GM21723 (cell line): ENCODE data around the gene RELA.

Experiments
- ATAC-seq: cut with Tn5 transposase; IDR thresholded peaks from one replicate; pipeline ENCODE4 v1.9.1; 2021; ENCODE audit warnings: mild to moderate bottlenecking, moderate library complexity; ENCODE audit not compliant: unreplicated experiment

Gene RELA

DNA sequence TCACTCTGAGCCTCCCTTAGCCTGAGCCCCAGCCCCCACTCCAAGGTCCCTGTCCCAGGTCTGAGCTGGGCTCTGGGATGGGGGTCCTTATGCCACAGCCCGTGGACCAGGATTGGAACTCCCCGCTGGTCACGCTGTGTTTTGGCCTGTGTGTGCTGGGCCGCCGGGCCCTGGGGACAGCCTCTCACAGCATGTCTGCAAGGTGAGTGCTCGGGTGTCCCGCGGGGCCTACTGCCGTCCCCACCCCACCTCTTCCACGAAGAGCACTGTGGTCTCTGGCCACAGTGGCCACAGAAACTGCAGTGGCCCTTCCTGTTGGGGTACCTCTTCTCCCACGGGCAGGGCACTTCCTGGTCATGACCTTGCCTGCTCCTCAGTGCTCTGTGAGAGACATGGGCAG, 28.3 kb downstream of the RELA start:
- no peak for ATAC-seq

DNA sequence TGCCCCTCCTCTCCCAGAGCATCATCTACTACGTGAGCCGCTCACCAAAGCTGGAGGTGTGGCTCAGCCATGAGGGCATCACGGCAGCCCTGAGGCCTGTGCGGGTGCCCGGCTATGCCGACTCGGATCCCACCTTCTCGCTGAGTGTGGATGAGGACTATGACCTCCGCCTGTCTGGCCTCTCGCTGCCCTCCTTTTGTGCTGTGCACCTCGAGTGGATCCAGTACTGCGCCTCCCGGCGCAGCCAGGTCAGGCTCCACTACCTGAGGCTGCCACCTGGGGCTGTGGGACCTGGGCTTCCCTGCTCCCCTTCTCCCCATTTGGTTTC, 28.6 kb downstream of the RELA start:
- no peak for ATAC-seq

DNA sequence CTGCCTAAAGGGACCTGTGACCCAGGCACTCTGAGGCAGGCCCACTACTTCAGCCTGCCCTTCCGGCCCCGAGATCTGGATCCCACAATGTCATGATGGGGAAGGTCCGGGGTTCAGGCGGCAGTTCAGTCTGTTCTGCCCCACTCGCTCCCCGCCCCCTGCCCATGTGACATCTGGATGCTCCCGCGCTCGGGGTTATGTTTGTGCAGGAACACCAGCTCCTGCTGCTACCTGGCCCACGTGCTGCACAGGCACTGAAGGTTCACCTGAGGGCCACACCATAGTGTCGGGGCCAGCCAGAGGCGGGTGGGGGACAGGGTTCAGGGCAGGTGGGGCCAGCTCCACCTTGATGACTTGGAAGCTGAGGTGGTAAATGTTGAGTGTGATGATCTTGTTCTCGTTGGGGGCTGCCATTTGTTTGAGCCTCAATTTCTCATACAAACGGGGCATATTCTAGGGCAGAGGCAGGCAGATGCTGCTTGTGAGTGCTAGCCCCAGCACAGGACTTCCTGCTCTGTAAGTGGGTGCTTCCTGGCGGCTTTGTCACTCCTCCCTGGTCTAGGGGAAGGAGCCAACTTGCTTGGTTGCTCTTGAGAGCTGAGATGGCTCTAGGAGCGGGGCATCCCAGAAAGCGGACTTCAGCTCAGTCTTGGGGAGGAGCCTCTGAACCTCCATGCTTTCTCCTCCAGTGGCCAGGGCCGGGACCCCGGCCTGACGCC, 29.2 kb downstream of the RELA start:
- ATAC-seq = no peak

DNA sequence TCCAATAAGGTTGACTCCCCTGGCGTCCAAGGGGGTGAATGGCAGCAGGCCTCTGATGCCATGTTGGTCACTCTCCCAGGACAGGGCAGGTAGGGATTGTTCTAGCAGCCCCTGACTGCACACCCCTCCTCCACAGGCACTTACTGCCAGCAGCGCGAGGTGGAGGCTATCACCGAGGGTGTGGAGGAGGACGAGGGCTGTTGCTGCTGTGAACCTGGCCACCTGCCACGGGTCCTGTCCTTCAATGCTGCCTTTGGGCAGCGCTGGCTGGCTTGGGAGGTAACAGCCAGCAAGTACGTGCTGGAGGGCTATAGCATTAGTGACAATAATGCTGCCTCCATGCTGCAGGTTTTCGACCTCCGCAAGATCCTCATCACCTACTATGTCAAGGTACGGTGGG, 32.5 kb downstream of the RELA start:
- ATAC-seq = no peak

DNA sequence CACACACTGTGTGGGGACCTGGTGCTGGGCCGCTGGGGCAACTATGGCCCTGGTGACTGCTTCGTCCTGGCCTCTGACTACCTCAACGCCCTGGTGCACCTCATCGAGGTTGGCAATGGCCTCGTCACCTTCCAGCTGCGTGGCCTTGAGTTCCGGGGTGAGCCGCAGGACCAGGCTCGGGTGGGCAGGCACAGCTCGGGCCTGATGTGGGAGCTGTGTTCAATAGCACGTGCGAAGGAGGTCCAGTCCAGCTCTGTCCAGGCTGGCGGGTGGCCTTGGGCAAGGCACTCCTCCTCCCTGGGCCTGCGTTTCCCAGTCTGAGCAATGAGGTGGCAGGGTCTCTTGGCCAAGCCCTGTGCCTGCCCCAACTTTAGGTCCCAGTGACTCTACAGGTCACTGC, 33.1 kb downstream of the RELA start:
- ATAC-seq = no peak

DNA sequence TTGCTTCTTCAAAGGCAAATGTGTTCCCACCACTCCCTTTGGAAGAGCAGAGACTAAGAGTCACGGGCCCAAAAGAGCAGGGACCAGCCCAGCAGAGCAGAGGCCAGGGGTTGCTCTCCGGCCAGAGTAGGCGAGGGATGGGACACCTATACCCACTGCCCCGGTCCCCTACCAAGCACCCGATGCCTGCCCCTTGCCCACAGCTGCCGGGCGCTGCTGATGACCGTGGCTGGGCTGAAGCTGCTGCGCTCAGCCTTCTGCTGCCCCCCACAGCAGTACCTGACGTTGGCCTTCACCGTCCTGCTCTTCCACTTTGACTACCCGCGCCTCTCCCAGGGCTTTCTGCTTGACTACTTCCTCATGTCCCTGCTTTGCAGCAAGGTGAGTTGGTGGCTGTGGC, 35.5 kb downstream of the RELA start:
- ATAC-seq = no peak

DNA sequence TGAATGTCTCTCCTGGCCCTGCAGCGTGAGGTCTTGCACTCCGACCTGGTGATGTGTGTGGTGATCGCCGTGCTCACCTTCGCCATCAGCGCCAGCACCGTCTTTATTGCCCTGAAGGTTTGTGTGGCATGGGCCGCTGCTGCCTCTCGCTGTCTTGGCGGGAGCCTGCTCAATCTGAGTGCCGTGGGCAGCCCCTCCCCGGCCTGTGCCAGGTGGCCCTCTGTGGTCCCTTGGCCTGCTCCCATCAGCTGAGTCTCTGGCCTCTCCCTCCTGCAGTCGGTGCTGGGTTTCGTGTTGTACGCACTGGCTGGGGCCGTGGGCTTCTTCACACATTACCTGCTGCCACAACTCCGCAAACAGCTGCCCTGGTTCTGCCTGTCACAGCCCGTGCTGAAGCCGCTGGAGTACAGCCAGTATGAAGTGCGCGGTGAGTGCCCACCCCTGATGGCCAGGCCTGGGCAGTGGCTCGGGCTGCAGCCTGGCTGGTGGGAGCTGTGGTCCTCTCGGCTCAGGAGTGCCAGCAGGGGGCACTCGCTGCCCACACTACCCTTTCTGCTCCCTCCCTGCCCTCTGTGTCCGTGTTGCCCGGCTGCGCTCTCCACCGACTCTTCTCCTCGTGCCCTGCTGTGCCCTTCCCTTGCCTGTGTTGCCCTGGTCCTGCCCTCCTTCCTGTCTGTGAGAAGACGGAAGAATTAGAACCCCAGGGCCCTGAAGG, 36.9 kb downstream of the RELA start:
- no peak for ATAC-seq

DNA sequence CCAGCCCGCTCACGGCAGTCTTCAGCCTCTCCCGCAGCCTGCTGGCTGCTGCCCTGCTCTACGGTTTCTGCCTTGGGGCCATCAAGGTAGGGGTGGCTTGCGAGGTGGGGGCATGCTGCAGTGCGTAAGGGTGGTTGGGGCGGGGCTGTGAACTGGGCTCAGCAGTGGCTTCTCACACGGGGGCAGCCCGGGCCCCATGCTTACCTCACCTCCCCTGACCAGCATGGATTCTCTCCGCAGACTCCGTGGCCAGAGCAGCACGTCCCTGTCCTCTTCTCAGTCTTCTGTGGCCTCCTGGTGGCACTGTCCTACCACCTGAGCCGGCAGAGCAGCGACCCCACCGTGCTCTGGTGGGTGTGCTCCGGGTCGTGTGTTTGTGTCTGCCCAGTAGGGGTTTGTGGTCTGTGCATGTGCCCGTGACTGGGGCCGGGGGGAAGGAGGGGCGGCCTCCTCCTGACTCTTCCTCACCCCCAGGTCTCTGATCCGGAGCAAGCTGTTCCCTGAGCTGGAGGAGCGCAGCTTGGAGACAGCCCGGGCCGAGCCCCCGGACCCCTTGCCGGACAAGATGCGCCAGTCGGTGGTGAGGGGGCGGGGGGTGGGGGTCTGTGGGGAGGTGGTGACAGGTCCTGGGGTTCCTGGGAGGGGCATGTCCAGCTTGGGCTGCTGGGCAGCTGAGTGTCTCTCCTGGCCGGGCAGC, 37.6 kb downstream of the RELA start:
- ATAC-seq = no peak

DNA sequence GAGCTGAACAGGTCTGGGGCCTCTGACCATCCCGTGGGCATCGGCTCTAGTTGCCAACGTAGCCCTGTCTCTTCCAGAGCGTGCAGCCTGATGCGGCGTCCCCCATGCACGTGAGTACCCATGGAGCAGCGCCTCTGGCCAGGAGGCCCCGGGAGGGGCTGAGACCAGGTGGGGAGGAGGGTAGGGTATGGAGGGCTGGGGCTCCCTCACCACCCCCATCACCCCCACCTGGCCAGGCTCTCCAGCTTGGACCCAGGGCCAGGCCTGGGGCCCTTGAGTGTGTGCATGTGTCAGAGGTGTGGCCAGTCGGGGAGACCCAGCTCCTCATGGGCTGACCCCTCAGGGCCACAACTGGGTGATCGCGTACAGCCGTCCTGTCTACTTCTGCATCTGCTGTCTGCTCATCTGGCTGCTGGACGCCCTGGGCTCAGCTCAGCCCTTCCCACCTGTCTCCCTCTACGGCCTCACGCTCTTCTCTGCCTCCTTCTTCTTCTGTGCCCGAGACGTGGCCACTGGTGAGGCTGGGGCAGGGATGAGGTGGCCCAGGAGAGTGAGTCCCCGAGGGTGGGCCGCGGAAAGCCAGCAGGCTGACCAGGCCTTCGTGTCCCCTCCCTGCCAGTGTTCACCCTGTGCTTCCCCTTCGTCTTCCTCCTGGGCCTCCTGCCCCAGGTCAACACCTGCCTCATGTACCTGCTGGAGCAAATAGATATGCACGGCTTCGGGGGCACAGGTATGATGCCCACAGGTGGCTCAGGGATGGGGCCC, 38.7 kb downstream of the RELA start:
- ATAC-seq = no peak

DNA sequence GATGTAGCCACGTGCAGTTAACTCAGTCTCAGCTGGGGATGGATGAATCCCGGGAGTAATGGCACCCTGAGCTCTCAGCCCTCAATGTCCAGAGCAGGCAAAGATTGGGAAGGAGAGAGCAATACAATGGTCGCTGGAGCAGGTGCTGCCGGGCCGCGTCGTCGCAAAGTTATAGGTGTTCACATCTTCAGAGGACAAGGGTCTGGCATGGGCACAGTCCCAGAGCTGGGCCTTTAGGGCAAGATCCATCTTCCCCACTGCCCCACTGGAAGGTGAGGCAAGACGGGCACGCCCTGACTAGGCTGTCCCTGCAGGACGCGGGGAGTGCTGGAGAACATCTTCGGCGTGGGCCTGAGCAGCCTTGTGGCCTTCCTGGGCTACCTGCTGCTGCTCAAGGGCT, 39.5 kb downstream of the RELA start:
- no peak for ATAC-seq

DNA sequence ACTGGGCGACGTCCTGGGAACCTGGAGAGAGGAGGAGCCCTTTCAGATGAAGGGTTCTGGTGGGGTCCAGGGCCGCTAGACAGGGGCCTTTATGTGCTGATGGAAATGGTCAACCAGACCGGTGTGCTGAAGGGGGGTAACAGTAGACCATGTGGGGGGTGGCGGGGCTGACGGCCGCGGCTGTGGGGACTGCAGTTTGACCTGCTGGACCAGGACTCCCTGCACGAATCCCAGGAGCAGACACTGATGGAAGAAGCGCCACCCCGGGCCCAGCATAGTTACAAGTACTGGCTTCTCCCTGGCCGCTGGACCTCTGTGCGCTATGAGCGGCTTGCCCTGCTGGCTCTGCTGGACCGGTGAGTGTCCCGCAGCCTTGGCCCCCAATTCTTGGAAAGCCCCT, 40.7 kb downstream of the RELA start:
- ATAC-seq = no peak

DNA sequence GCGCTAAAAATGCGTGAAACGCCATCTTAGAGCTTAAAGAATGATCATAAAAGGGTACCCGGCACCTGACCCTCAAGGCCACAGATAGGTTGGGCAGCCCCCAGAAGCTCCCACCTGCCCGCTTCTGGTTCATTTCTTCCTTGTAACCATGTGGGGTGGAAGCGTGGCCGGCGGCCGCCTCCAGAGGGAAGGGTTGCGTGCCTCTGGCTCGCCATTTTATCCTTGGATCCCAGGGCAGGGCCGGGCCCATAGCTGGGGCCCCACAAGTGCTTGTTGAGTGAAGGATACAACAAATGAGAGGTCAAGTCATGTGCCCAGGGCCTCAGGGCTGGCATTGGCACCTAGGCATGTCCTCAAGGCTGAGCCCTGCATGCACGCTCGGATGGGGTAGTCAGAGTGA, 41.3 kb downstream of the RELA start:
- no peak for ATAC-seq

DNA sequence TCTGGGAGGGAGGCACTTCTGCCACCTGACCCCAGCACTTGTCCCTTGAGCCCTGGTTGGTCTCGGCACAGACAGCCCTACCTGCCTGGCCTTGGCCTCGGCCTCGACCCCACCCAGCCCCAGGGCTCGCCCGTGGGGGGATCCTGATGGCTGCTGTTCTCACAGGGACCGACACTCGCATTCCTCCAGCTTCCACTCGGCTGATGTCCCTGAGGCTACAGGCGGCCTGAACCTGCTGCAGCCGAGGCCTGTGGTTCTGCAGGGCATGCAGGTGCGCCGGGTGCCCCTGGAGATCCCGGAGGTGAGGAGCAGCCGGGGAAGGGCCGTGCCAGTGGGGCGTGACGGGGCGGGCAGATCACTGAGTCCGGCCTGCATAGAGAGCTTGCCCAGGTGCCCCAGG, 42.0 kb downstream of the RELA start:
- ATAC-seq = no peak

DNA sequence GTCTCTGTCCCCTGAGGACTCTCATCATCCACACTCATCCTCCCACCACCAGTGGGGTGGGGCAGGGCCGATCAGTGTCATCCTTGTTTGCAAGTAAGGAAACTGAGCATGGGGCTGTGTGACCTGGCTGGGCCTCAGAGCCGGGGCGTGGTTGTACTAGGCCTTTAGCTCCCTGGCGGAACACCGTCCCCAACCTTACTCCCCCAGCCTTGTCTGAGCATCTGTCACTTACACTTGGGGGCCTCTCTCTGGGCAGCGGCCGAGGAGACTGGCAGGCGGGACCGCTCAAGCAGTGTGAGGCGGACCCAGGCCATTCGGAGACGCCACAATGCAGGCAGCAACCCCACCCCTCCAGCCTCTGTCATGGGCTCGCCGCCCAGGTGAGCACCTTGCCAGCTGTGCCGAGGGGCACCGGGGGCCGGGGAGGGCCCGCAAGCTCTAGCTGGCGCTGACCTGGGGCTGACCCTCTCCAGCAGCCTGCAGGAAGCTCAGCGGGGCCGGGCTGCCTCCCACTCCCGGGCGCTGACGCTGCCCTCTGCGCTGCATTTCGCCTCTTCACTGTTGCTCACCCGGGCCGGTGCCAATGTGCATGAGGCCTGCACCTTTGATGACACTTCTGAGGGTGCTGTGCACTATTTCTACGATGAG, 43.3 kb downstream of the RELA start:
- ATAC-seq = no peak

DNA sequence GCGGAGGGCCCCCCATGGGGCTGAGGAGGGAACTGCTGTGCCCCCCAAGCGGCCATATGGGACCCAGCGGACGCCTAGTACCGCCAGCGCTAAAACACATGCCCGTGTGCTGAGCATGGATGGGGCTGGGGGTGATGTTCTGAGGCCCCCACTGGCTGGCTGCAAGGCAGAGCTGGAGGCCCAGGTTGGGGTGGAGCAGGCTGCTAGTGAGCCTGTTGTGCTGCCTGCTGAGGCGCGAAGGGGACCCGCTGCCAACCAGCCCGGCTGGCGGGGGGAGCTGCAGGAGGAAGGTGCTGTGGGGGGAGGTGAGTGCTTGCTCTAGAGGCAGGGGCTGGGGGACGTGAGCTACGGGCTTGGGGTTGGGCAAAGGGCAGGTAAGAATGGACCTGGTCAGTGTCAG, 44.0 kb downstream of the RELA start:
- ATAC-seq = no peak

DNA sequence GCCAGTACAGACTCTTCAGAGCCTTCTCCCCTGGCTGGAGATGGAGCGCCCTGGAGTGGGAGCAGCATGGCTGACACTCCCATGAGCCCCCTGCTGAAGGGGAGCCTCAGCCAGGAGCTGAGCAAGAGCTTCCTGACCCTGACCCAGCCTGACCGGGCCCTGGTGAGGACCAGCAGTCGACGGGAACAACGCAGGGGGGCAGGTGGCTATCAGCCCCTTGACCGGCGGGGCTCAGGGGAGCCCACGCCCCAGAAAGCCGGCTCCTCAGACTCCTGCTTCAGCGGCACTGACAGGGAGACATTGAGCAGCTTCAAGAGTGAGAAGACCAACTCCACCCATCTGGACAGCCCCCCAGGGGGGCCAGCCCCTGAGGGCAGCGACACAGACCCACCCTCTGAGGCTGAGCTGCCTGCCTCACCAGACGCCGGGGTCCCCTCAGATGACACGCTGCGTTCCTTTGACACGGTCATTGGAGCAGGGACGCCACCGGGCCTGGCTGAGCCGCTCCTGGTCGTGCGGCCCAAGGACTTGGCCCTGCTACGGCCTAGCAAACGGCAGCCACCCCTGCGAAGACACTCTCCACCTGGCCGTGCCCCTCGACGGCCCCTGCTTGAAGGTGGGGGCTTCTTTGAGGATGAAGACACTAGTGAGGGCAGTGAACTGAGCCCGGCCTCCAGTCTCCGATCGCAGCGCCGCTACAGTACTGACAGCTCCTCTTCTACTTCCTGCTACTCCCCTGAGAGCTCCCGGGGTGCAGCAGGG, 44.5 kb downstream of the RELA start:
- ATAC-seq = no peak

DNA sequence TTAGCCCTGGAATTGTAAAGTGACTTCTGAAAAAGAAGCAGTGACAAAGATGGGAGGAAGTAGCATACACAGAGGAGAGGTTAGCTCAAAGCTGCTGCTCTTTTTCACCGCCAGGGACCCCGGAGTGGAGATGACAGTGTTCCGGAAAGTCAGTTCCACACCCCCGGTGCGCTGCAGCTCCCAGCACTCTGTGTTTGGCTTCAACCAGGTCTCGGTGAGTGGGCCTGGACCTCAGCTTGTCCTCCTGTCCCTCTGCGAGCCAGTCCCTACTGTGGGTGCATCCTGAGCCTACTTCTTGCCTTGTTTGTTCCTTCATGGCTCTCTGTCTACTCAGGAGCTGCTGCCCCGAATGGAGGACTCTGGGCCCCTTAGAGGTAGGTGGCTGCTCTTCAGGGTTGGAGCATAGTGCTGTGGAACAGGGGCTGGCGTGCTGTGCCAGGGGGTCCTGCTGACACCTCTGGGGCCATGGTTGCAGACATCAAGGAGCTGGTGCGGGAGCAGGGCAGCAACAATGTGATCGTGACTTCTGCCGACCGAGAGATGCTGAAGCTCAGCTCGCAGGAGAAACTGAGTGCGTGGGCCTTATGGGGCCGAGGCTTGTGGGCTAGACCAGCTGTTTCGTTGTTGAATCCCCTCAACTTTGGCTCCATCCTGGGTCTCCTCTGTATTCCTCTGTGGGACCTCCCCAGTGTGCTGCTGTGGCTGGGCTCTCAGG, 45.4 kb downstream of the RELA start:
- ATAC-seq = no peak

DNA sequence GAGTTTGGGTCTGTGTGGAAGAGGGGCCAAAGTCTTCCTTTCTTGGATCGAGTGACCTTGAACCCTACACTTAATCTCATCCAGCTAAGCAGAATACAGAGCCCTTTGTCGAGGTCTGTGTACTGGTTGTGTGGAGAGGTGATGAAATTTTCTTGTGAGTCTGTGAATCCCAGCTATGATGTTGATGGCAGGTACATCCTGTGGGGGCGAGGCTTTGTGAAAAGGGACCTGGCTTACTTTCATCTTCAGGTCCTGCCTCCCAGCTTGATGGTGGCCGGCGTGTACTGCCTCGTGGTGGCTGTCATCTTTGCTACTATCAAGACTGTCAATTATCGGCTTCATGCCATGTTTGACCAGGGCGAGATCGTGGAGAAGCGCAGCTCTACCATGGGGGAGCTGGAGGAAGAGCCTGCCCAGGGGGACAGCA, 46.1 kb downstream of the RELA start:
- ATAC-seq = no peak

DNA sequence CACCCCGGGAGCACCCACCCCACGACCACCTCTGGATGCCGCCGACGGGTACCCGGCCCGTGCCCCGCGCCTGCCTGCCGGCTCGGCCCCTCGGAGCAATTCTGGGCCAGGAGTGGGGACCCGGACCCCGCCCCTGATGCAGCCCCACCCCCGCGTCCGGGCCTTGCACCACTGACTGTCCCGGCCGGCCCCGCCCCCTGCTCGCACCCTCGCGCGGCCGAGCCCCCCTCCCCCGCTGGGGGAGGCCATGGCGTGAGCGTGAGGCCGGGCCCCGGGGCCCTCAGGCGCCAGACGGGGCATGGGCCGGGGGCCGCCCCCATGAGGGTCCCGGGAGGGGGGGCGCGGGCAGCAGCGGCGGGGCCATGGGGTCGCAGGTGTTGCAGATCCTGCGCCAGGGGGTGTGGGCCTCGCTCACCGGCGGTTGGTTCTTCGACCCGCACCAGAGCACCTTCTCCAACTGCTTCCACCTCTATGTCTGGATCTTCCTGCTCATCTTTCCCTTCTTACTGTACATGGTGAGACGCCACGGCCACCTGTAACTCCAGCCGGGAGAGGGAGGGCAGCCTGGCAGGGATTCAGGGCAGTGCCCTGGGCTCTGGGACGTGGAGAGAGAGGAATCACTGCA, 46.7 kb downstream of the RELA start:
- ATAC-seq = peak; percentile 1
